Activated naive CD4-positive, alpha-beta T cell treated with anti-CD3 and anti-CD28 coated beads for 36 hours (primary cell): ENCODE results near the gene VMP1. TPM values are rescaled to one million over a fixed set of nuclear protein-coding genes. Genes with fewer than 3 reads are reported as not detected.
A peak's percentile ranks its signal among the peaks of the same experiment; 100 is the strongest.
"Not testable (repeated sequence)": the region's sequence is repeated elsewhere in the genome, so short reads cannot be mapped to it uniquely, and the experiment has no call there.

Source experiments
- CTCF ChIA-PET: fragments of 350-600 bp; sonication (Branson Sonifier 250); formaldehyde crosslinking; loops from one replicate; lab custom pipeline; 2021; ENCODE audit warnings: antibody characterized with exemption; lab: Charles Lee
- DNase-seq: peaks from one replicate; pipeline ENCODE4 v3.0.0-alpha.2; 2020
- H3K27ac Mint-ChIP-seq: one replicate; pipeline ENCODE4 v1.8.0; 2021; ENCODE audit warnings: mild to moderate bottlenecking, mixed read lengths
- H3K27me3 Mint-ChIP-seq: one replicate; pipeline ENCODE4 v1.8.0; 2021; ENCODE audit warnings: low read depth, mixed read lengths
- H3K36me3 Mint-ChIP-seq: one replicate; pipeline ENCODE4 v1.8.0; 2021; ENCODE audit warnings: low read depth, mixed read lengths
- H3K4me1 Mint-ChIP-seq: one replicate; pipeline ENCODE4 v1.8.0; 2021; ENCODE audit warnings: low read depth, mixed read lengths
- H3K4me3 Mint-ChIP-seq: one replicate; pipeline ENCODE4 v1.8.0; 2021; ENCODE audit warnings: mild to moderate bottlenecking, moderate library complexity, mixed read lengths
- H3K9me3 Mint-ChIP-seq: one replicate; pipeline ENCODE4 v1.8.0; 2021; ENCODE audit warnings: mixed read lengths
- intact Hi-C: fragments of 100-400 bp; cut with micrococcal nuclease; formaldehyde crosslinking; loops from one replicate; pipeline ENCODE4 v1.15.1; 2023
- total RNA-seq, 2 experiments: library from RNA; stranded (reverse); gene quantifications; one replicate each; pipeline ENCODE4 v1.2.3, GENCODE V29; 2021

Gene VMP1
- total RNA-seq, 2 experiments from 2014 or later = 423 to 438 TPM

- Mint-ChIP-seq H3K27me3 (no peaks in the 10 kb centered on the region), H3K4me3 (no peak overlapping the region), H3K9me3 (no peaks in the 10 kb centered on the region), H3K27ac (peak overlapping the region; percentile 70), H3K4me1 (peaks cover 31% of the 10 kb centered on the region), H3K36me3 (peaks cover 6% of the 10 kb centered on the region)
- DNase-seq = no peak
- CTCF ChIA-PET = interaction anchor here (0.7 to 1.6 kb wide), 8 partner anchors 9 to 97 kb away, joined by 3 to 11 read pairs (median 7); no protein-coding TSS in a partner anchor
- intact Hi-C loops = no loop called here
Observed at GRCh38 chr17:59858167-59858816, 150.8 kb downstream of the VMP1 start.

GRCh38 chr17:59858932-59859331 lies 151.5 kb downstream of the VMP1 start:
- intact Hi-C loops = loop anchor here (1.0 kb wide), 3 partner anchors 106 to 338 kb away; no protein-coding TSS in a partner anchor
- Mint-ChIP-seq H3K27me3 (no peaks in the 10 kb centered on the region), H3K4me3 (no peak overlapping the region), H3K27ac (peak overlapping the region; percentile 74), H3K4me1 (peaks cover 25% of the 10 kb centered on the region), H3K36me3 (peaks cover 8% of the 10 kb centered on the region), H3K9me3 (no peaks in the 10 kb centered on the region)
- no peak for DNase-seq
- CTCF ChIA-PET = interaction anchor here (1.0 to 1.6 kb wide), 9 partner anchors 10 to 151 kb away, joined by 3 to 11 read pairs (median 4); partner anchors contain the start of genes PTRH2 and VMP1

- Mint-ChIP-seq H3K36me3 (peaks cover 9% of the 10 kb centered on the region), H3K4me3 (no peak overlapping the region), H3K27ac (peak overlapping the region; percentile 65), H3K9me3 (no peaks in the 10 kb centered on the region), H3K27me3 (no peaks in the 10 kb centered on the region), H3K4me1 (peaks cover 21% of the 10 kb centered on the region)
- CTCF ChIA-PET = interaction anchor here (1.0 to 1.6 kb wide), 9 partner anchors 10 to 152 kb away, joined by 3 to 11 read pairs (median 4); partner anchors contain the start of genes PTRH2 and VMP1
- intact Hi-C loops = loop anchor here (1.0 kb wide), 3 partner anchors 106 to 338 kb away; no protein-coding TSS in a partner anchor
- DNase-seq = no peak
Observed at GRCh38 chr17:59859444-59860025, 152.1 kb downstream of the VMP1 start.

- intact Hi-C loops = no loop called here
- Mint-ChIP-seq H3K27ac (no peak overlapping the region), H3K4me3 (no peak overlapping the region)
Observed at GRCh38 chr17:59863616-59864015, 156.2 kb downstream of the VMP1 start.

GRCh38 chr17:59869941-59870218 lies 162.4 kb downstream of the VMP1 start:
- no peaks in the 10 kb centered on the region for H3K9me3 Mint-ChIP-seq
- H3K4me1 Mint-ChIP-seq = no peaks in the 10 kb centered on the region
- no peak overlapping the region for H3K27ac Mint-ChIP-seq
- no peak overlapping the region for H3K4me3 Mint-ChIP-seq
- CTCF ChIA-PET = interaction anchor here (1.2 kb wide), 1 partner anchor 124 kb away, joined by 4 read pairs; no protein-coding TSS in a partner anchor
- intact Hi-C loops = no loop called here
- H3K27me3 Mint-ChIP-seq = no peaks in the 10 kb centered on the region
- peaks cover 6% of the 10 kb centered on the region for H3K36me3 Mint-ChIP-seq
- no peak for DNase-seq

More at GRCh38 chr17:59863616-59864015, 156.2 kb downstream of the VMP1 start:
- Mint-ChIP-seq H3K27me3 (no peaks in the 10 kb centered on the region), H3K9me3 (no peaks in the 10 kb centered on the region), H3K4me1 (peaks cover 9% of the 10 kb centered on the region), H3K36me3 (peaks cover 14% of the 10 kb centered on the region)
- CTCF ChIA-PET = interaction anchor here (0.7 to 0.9 kb wide), 2 partner anchors 87 to 110 kb away, joined by 3 to 6 read pairs; no protein-coding TSS in a partner anchor
- DNase-seq = no peak

- Mint-ChIP-seq H3K4me1 (no peaks in the 10 kb centered on the region), H3K27ac (no peak overlapping the region), H3K36me3 (peaks cover 5% of the 10 kb centered on the region), H3K9me3 (no peaks in the 10 kb centered on the region), H3K27me3 (no peaks in the 10 kb centered on the region), H3K4me3 (no peak overlapping the region)
- no peak for DNase-seq
- intact Hi-C loops = no loop called here
- CTCF ChIA-PET = interaction anchor here (1.2 kb wide), 1 partner anchor 124 kb away, joined by 4 read pairs; no protein-coding TSS in a partner anchor
Observed at GRCh38 chr17:59870482-59870881, 163.0 kb downstream of the VMP1 start.

- H3K36me3 Mint-ChIP-seq = peaks cover 6% of the 10 kb centered on the region
- intact Hi-C loops = no loop called here
- no peaks in the 10 kb centered on the region for H3K9me3 Mint-ChIP-seq
- no peaks in the 10 kb centered on the region for H3K4me1 Mint-ChIP-seq
- no peak overlapping the region for H3K27ac Mint-ChIP-seq
- CTCF ChIA-PET = interaction anchor here (0.6 to 1.6 kb wide), 2 partner anchors 125 to 165 kb away, joined by 3 to 7 read pairs; no protein-coding TSS in a partner anchor
- no peak for DNase-seq
- H3K4me3 Mint-ChIP-seq = no peak overlapping the region
- H3K27me3 Mint-ChIP-seq = no peaks in the 10 kb centered on the region
Observed at GRCh38 chr17:59872351-59872750, 164.9 kb downstream of the VMP1 start.

- H3K36me3 Mint-ChIP-seq, DNase-seq, H3K9me3 Mint-ChIP-seq, H3K27ac Mint-ChIP-seq, H3K4me3 Mint-ChIP-seq, CTCF ChIA-PET, H3K4me1 Mint-ChIP-seq, H3K27me3 Mint-ChIP-seq, intact Hi-C loops: not testable (repeated sequence)
Observed at GRCh38 chr17:59873414-59873813, 166.0 kb downstream of the VMP1 start.

GRCh38 chr17:59874376-59874775 lies 166.9 kb downstream of the VMP1 start:
- intact Hi-C loops = no loop called here
- no peak for DNase-seq
- no peak overlapping the region for H3K27ac Mint-ChIP-seq
- H3K27me3 Mint-ChIP-seq = no peaks in the 10 kb centered on the region
- H3K4me3 Mint-ChIP-seq = no peak overlapping the region
- no peaks in the 10 kb centered on the region for H3K9me3 Mint-ChIP-seq
- H3K4me1 Mint-ChIP-seq = no peaks in the 10 kb centered on the region
- CTCF ChIA-PET = interaction anchor here (1.0 kb wide), 1 partner anchor 216 kb away, joined by 3 read pairs; no protein-coding TSS in a partner anchor
- peaks cover 7% of the 10 kb centered on the region for H3K36me3 Mint-ChIP-seq

GRCh38 chr17:59876107-59876506 lies 168.7 kb downstream of the VMP1 start:
- H3K36me3 Mint-ChIP-seq = peaks cover 11% of the 10 kb centered on the region
- no peak for DNase-seq

GRCh38 chr17:59877965-59878364 lies 170.5 kb downstream of the VMP1 start:
- H3K27ac Mint-ChIP-seq = no peak overlapping the region
- intact Hi-C loops = no loop called here
- H3K36me3 Mint-ChIP-seq = peaks cover 13% of the 10 kb centered on the region
- H3K4me3 Mint-ChIP-seq = no peak overlapping the region
- H3K27me3 Mint-ChIP-seq = no peaks in the 10 kb centered on the region
- H3K9me3 Mint-ChIP-seq = no peaks in the 10 kb centered on the region
- H3K4me1 Mint-ChIP-seq = no peaks in the 10 kb centered on the region
- CTCF ChIA-PET = no interaction called here
- no peak for DNase-seq

More at GRCh38 chr17:59876107-59876506, 168.7 kb downstream of the VMP1 start:
- CTCF ChIA-PET = interaction anchor here (0.7 to 1.6 kb wide), 2 partner anchors 17 to 159 kb away, joined by 7 to 8 read pairs; no protein-coding TSS in a partner anchor
- H3K4me3 Mint-ChIP-seq = no peak overlapping the region
- H3K9me3 Mint-ChIP-seq = no peaks in the 10 kb centered on the region
- no peak overlapping the region for H3K27ac Mint-ChIP-seq
- intact Hi-C loops = no loop called here
- H3K4me1 Mint-ChIP-seq = no peaks in the 10 kb centered on the region
- H3K27me3 Mint-ChIP-seq = no peaks in the 10 kb centered on the region

- CTCF ChIA-PET = no interaction called here
- no peak overlapping the region for H3K27ac Mint-ChIP-seq
- no peak overlapping the region for H3K4me3 Mint-ChIP-seq
- H3K27me3 Mint-ChIP-seq = no peaks in the 10 kb centered on the region
- DNase-seq = no peak
- H3K9me3 Mint-ChIP-seq = no peaks in the 10 kb centered on the region
- no peaks in the 10 kb centered on the region for H3K4me1 Mint-ChIP-seq
- intact Hi-C loops = no loop called here
- H3K36me3 Mint-ChIP-seq = peaks cover 14% of the 10 kb centered on the region
Observed at GRCh38 chr17:59878624-59879023, 171.2 kb downstream of the VMP1 start.
